Stimulated activated CD8-positive, alpha-beta memory T cell treated with anti-CD3 and anti-CD28 coated beads, Interleukin-7, amount 100 ng/mL, for 48 hours (primary cell): ENCODE data around the gene TBC1D22A.

ENCODE experiments used
- DNase-seq, 2 donors: peaks; one replicate each; pipeline ENCODE4 v3.0.0-alpha.2; 2020; ENCODE audit warnings: low read depth in 1 of 2; ENCODE audit errors: extremely low read depth in 1 of 2

The TBC1D22A gene

DNA sequence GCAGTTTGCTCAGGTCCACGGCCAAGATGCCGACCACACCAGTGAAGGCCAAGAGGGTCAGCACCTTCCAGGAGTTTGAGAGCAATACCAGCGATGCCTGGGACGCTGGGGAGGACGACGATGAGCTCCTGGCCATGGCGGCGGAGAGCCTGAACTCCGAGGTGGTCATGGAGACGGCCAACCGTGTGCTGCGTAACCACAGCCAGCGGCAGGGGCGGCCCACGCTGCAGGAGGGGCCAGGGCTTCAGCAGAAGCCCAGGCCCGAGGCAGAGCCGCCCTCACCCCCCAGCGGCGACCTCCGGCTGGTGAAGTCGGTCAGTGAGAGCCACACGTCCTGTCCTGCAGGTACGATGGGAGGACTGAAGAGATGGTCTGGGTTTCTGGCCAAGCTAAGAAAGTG, 31.0 kb downstream of the TBC1D22A start:
- no peak for DNase-seq

- DNase-seq: no peak
Observed at GRCh38 chr22:46794067-46794466, 31.6 kb downstream of the TBC1D22A start.

DNA sequence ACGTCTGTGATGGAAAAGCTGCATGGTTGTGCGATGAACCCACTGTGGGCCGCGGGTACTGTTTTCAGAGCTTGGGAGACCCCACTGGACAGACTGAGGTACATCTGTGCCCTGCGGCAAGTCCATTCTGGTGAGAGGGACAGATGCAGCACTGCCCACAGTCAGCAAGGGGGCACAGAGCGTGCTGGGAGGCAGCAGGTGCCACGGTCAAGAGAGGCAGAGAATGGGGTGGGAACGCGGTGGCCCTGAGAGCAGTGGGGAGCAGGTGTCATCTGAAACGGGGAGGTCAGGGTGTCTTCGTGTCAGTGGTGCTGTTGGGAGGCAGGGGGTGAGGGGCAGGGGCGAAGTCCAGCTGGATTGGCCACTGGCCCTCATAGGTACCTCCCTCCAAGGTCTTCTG, 32.0 kb downstream of the TBC1D22A start:
- DNase-seq: no peak

- no peak for DNase-seq
Observed at GRCh38 chr22:46795140-46795539, 32.7 kb downstream of the TBC1D22A start.

DNA sequence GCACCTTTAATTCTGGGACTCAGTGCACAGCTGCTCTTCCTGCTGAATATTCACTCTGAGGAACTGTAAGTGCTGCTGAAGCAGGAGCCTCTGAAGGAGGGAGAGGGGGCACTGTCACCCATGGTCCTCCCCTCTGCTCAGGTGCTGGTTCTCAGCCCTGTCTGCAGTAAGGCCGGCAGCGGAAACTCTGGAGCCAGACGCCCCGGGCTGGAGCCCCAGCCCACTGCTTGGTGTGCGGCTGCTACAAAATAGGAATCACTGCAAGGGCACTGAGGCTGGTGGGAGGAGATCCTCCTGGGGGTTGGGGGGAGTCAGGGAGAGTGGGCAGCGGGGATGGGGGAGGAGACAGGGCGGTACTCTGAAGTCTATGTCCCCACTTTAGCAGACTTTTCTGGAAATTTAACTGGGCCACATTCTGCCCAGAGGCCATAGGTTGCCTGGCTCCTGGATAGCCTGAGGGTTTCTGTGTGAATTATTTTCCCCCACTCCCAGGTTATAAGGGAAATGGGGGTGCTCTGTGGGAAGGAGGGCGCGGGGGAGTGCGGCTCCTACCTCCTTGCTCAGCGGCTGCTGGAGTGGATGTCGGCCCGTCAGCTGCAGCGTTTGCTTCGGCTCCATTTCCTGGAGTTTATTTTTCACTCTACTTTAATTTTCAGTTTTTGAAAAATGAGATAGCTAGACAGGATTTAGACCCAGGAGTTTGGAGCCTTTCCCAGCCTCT, 33.6 kb downstream of the TBC1D22A start:
- no peak for DNase-seq

GRCh38 chr22:46796566-46797195, 34.2 kb downstream of the TBC1D22A start:
- no peak for DNase-seq

DNA sequence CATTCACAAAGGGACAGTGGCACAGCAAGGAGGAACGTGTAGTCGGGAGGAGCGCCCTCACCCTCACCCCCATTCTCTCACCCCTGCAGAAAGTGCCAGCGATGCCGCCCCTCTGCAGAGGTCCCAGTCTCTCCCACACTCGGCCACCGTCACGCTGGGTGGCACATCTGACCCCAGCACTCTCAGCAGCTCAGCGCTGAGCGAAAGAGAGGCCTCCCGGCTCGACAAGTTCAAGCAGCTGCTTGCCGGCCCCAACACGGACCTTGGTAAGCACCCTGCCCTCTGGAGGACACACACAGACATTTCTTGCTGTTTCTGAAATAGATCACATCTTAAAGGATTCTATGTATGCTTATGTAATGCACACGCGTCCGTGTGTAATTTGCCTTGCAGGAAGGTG, 34.9 kb downstream of the TBC1D22A start:
- no peak for DNase-seq

GRCh38 chr22:46798041-46798365, 35.6 kb downstream of the TBC1D22A start:
- DNase-seq: no peak

DNA sequence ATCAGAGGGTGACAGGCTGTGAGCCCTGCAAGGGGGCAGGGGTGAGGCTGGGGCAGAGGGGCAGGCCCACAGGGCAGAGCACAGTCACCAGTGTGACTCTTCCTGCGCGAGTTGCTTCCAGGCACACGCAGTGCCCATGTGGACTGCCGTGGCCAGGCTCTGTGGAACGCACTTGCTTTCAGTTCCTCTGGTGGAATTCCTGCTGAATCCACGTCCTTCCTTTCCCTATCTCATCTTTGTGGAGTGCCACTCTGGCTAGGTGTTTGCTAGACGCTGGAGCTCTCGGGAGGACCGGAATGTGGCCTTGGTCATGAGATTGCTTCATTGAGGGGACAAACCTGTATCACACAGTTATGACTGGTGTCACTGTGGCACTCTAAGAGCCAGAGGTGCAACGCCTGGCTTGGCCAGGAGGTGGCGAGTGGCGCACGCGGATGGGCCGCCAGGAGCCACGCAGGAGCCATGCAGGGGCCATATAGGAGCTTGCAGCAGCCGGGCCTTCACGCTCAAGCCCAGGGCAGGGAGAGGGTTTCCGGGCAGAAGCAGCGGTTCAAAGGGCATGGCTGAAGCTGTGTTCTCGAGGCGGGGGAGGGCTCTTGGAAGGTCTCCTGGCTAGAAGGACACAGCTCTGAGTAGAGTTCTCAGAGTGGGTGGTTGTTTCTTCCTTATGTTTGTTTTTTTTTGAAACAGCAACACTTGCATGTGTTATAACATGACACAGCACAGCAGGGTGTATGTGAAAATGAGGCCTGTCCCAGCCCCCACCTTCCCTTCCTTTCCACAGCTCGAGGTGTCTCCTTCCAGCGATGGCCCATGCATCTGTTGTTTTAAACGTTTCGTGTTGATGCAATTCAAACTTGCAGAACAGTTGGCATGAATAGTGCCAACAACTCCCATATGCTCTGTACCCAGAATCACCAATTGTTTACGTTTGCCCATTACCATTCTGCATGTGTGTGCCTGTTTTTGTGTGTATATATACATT, 36.2 kb downstream of the TBC1D22A start:
- DNase-seq: peak; percentile 49 to 51

- DNase-seq: no peak
Observed at GRCh38 chr22:46799626-46800025, 37.2 kb downstream of the TBC1D22A start.

DNA sequence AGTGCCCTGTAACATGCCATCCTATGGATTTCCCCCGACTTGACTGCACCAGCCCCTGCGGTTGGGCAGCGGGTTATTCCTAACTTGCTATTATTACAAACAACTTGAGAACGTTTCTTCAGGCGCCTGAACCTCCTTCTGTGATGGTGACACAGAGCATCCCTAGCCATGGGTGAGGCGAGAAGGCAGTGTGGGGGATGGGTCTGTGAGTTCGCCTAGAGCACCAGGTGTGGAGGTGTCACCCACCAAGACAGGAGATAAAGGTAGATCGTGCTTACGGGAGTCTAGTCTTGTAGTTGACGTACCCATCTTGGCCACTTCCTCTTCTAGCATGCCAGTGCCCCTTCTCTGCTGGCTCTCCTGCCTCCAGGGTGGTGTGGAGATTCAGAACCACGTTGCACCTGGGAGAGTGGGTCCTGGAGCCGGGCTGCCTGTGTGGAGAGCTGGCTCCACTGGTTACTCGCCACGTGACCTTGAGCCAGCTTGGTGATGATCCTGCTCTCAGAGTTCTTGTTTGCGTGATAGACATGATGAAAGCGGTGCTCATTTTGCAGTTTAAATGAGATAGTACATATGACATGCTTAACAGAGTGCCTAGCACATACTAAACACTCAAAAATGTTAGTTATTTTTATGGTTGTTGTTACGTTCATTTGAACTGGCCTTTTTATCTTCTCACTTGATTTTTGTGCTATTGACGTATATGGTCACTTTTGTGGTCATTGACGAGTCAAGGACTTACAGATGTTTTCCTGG, 37.8 kb downstream of the TBC1D22A start:
- no peak for DNase-seq

GRCh38 chr22:46801331-46801811, 38.9 kb downstream of the TBC1D22A start:
- DNase-seq: no peak

GRCh38 chr22:46801826-46802607, 39.6 kb downstream of the TBC1D22A start:
- no peak for DNase-seq

- DNase-seq: no peak
Observed at GRCh38 chr22:46802608-46803027, 40.2 kb downstream of the TBC1D22A start.

DNA sequence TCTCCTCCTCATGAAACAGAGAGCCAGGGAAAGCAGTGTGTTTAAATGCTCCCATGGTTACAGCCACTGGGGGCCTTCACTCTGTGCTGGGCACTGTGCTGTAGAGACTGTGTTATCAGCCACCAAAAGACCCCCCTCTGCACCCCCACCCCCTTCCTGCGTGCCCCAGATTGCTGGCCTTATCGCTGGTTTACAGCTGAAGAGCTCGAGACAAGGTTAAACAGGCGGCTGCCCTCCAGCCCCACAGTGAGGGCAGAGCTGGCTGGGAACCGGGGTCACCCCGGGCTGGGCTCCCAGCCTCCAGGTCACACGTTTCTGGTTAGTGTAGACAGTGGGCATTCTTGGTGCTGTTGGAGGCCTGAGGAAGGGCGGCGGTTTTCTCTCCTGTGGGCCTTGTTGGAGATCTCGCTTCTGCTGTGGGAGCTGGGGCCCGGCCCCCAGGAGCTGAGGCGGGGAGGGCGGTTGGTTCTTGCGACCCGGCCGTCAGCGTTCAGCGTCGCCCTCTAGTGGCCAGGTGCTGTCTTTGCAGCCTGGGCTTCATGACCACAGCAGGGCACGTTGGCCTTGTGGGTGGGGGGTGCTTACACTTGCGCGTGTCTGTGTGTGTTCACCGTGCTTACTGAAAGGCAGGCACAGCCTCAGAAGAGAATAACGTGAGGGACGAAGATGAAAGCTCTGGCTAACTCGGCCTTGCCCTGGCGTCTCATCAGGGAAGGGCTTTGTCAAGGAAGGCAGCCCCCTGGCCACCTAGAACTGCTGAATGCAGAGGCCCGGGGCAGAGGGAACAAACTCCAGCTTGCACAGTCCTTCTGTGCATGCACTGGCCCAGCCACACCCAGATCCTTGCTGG, 40.8 kb downstream of the TBC1D22A start:
- peak; percentile 25 to 37 for DNase-seq

- no peak for DNase-seq
Observed at GRCh38 chr22:46803936-46804335, 41.5 kb downstream of the TBC1D22A start.

DNA sequence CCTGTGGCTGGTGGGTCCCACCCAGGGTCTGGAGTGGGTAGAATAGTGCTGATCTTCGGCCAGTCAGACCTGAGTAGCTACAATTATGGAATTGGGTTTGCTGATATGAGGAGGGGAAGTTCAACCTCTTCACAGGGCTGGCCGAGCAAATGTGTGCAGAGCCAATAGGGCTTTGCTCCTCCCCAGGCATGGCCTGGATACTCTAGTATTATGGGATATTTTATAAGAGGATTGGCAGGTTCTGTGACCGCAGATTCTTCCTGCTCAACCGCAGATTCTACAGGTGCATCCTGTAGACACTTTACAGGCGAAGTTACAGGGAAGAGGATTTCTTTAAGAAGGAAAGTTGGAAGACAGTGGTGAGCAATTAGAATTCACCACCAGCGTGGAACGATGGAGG, 44.3 kb downstream of the TBC1D22A start:
- no peak for DNase-seq

DNA sequence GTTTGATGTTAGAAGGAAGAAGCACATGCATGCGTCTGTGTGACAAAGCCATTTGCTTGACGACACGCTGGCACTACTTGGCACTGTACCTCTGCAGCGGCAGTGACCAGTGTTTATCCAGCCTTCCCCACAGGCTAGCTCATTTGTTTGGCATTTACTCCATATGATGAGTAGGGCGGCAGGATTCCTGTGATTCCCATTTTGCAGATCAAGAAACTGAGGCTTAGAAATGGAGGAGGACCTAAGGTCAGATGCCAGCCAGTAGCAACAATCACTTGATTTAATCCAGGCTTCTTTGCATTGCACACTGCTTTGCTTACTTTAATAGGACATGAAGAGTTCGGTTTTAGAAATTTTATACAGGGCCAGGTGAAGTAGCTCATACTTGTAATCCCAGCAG, 45.0 kb downstream of the TBC1D22A start:
- no peak for DNase-seq
